Mesenchymal stem cell (in vitro differentiated cells and primary cell): ENCODE data around the gene COL4A5.

ENCODE experiments used
- DNase-seq: peaks from one replicate; pipeline ENCODE4 v3.0.0-alpha.2; 2013
- H2AFZ ChIP-seq: one replicate; pipeline ENCODE4 v1.6.1; 2013; ENCODE audit warnings: low read depth, mild to moderate bottlenecking, control low read depth, inconsistent platforms, low read length, moderate library complexity
- H2AK5ac ChIP-seq: 2 replicates; pipeline ENCODE4 v1.6.1; 2013; ENCODE audit warnings: low read length, moderate library complexity, mild to moderate bottlenecking, inconsistent platforms; ENCODE audit not compliant: severe bottlenecking
- H2BK120ac ChIP-seq: one replicate; pipeline ENCODE4 v1.6.1; 2013; ENCODE audit warnings: low read depth, mild to moderate bottlenecking, inconsistent platforms, low read length, moderate library complexity
- H2BK12ac ChIP-seq, 2 experiments: one replicate each; pipeline ENCODE4 v1.6.1; 2013; ENCODE audit warnings: inconsistent platforms in 2 of 2, low read length in 2 of 2, mild to moderate bottlenecking in 2 of 2, moderate library complexity in 2 of 2, control low read depth in 1 of 2
- H2BK15ac ChIP-seq: one replicate; pipeline ENCODE4 v1.6.1; 2013; ENCODE audit warnings: mild to moderate bottlenecking, low read depth, inconsistent platforms; ENCODE audit not compliant: poor library complexity, severe bottlenecking
- H2BK5ac ChIP-seq: 2 replicates; pipeline ENCODE4 v1.6.1; 2013; ENCODE audit warnings: low read depth, mild to moderate bottlenecking, low read length, control low read depth, inconsistent platforms; ENCODE audit not compliant: poor library complexity, severe bottlenecking
- H3K14ac ChIP-seq, 2 experiments: one replicate each; pipeline ENCODE4 v1.6.1; 2013; ENCODE audit warnings: inconsistent platforms in 2 of 2, low read length in 2 of 2, control low read depth in 1 of 2, mild to moderate bottlenecking in 1 of 2, moderate library complexity in 1 of 2
- H3K18ac ChIP-seq, 2 experiments: one replicate each; pipeline ENCODE4 v1.6.1; 2013; ENCODE audit warnings: inconsistent platforms in 2 of 2, low read length in 2 of 2, control low read depth in 1 of 2, low read depth in 1 of 2, mild to moderate bottlenecking in 1 of 2
- H3K23ac ChIP-seq, 2 experiments: one replicate each; pipeline ENCODE4 v1.6.1; 2013; ENCODE audit warnings: inconsistent platforms in 2 of 2, low read length in 2 of 2, mild to moderate bottlenecking in 2 of 2, moderate library complexity in 2 of 2, control low read depth in 1 of 2
- H3K27ac ChIP-seq: 2 replicates; pipeline ENCODE4 v1.5.1; 2013; ENCODE audit warnings: mild to moderate bottlenecking, moderate library complexity, low read length, control low read depth, inconsistent platforms; ENCODE audit not compliant: poor library complexity, severe bottlenecking
- H3K27me3 ChIP-seq, 2 experiments: 2 replicates each; pipeline versions ENCODE4 v1.6.1 to v1.7.0; 2013; ENCODE audit warnings: low read length in 2 of 2, mild to moderate bottlenecking in 2 of 2, moderate library complexity in 2 of 2, control low read depth in 1 of 2, inconsistent platforms in 1 of 2; ENCODE audit not compliant: control insufficient read depth in 1 of 2, insufficient read depth in 1 of 2
- H3K36me3 ChIP-seq, 2 experiments: 2 replicates each; pipeline versions ENCODE4 v1.6.1 to v1.7.0; 2013; ENCODE audit warnings: low read length in 2 of 2, control low read depth in 1 of 2, inconsistent platforms in 1 of 2, low read depth in 1 of 2, mild to moderate bottlenecking in 1 of 2; ENCODE audit not compliant: insufficient read depth in 2 of 2, control insufficient read depth in 1 of 2
- H3K4ac ChIP-seq, 2 experiments: one replicate each; pipeline ENCODE4 v1.6.1; 2013; ENCODE audit warnings: inconsistent platforms in 2 of 2, low read length in 2 of 2, mild to moderate bottlenecking in 2 of 2, moderate library complexity in 2 of 2, control low read depth in 1 of 2, low read depth in 1 of 2
- H3K4me1 ChIP-seq: 2 replicates; pipeline ENCODE4 v1.6.1; 2013; ENCODE audit warnings: low read depth, low read length, control low read depth; ENCODE audit not compliant: control insufficient read depth, insufficient read depth
- H3K4me2 ChIP-seq: 2 replicates; pipeline ENCODE4 v1.6.1; 2013; ENCODE audit warnings: low read length, mild to moderate bottlenecking, inconsistent platforms; ENCODE audit not compliant: poor library complexity, severe bottlenecking
- H3K4me3 ChIP-seq, 2 experiments: 2 replicates each; pipeline versions ENCODE4 v1.5.1 to v1.7.0; 2013; ENCODE audit warnings: low read length in 2 of 2, mild to moderate bottlenecking in 2 of 2, control low read depth in 1 of 2, low read depth in 1 of 2; ENCODE audit not compliant: insufficient read depth in 1 of 2
- H3K79me1 ChIP-seq: replicated peaks from 2 replicates; pipeline ENCODE4 v1.6.1; 2013; ENCODE audit warnings: mild to moderate bottlenecking, control low read depth, low read length, inconsistent platforms; ENCODE audit not compliant: poor library complexity, severe bottlenecking
- H3K9ac ChIP-seq: 2 replicates; pipeline ENCODE4 v1.7.0; 2013; ENCODE audit warnings: mild to moderate bottlenecking, low read length, moderate library complexity
- H3K9me3 ChIP-seq: 2 replicates; pipeline ENCODE4 v1.7.0; 2013; ENCODE audit warnings: mild to moderate bottlenecking, low read length; ENCODE audit not compliant: control insufficient read depth
- H4K8ac ChIP-seq: one replicate; pipeline ENCODE4 v1.6.1; 2013; ENCODE audit warnings: inconsistent platforms, mild to moderate bottlenecking, low read length, moderate library complexity
- H4K91ac ChIP-seq: one replicate; pipeline ENCODE4 v1.6.1; 2013; ENCODE audit warnings: mild to moderate bottlenecking, low read length, inconsistent platforms
- WGBS: methylation state at CpG from one replicate; pipeline ENCODE4 v1.1.7; 2013; ENCODE audit warnings: mixed read lengths; 5-methylcytosine and 5-hydroxymethylcytosine counted together

The COL4A5 gene

DNA sequence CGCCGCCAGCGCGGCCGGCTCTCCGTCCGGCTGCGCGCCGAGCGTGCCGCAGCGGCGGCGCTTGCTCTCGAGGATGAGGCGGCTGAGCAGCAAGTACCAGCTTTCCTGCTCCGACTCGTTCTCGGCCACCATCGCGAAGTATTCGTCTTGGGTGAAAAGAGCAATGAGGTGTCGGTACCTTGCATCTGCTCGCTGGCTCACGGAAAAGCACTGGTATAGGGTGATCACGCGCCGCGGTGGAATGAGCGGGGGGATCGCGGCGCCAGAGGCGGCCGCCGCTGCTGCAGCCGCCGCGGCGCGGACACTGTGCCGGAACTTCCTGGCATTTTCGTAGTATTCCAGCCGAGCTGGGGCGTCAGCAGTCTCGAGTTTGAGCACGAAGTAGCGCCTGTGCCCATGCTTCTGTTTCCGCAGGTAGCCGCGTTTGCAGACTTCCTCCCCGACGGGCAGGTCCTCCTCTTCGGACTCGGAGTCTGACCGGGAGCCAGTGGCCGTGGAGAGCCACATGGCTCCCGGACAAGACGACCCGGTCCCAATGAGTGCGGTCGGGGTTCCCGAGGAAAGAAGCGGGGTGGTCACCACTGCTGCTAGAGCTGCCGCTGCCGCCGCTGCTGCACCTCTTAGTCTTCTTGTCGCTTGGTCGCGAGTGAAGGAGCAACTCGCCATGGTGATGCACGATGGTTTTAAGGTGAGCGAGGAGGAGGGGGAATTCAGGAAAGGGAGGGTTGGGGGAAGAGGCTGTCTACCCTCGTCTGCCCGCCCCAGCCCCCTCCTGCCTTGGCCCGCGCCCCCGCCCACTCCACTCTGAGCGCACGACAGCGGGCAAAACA, 296.3 kb downstream of the COL4A5 start:
- no peak overlapping the region for H2BK5ac ChIP-seq
- H2BK120ac ChIP-seq: no peak overlapping the region
- no peak overlapping the region for H3K4ac ChIP-seq
- no peak overlapping the region for H3K27ac ChIP-seq
- no peak overlapping the region for H4K91ac ChIP-seq
- no peak overlapping the region for H2AK5ac ChIP-seq
- H3K4me2 ChIP-seq: peak overlapping the region; percentile 78
- no peak overlapping the region for H4K8ac ChIP-seq
- H3K23ac ChIP-seq: no peak overlapping the region
- peaks cover 63 to 75% of the 10 kb centered on the region in 2 experiments for H3K27me3 ChIP-seq
- H2AFZ ChIP-seq: peak overlapping the region; percentile 51
- peaks cover 2% of the 10 kb centered on the region for H3K9me3 ChIP-seq
- no peaks in the 10 kb centered on the region for H3K79me1 ChIP-seq
- no peaks in the 10 kb centered on the region for H3K36me3 ChIP-seq
- peaks cover 15% of the 10 kb centered on the region for H3K4me1 ChIP-seq
- WGBS: 3% methylated on average over 49 of the region's 82 CpGs
- no peak overlapping the region for H2BK12ac ChIP-seq
- H3K18ac ChIP-seq: no peak overlapping the region
- DNase-seq: peak; percentile 15
- H3K4me3 ChIP-seq: peak overlapping the region; percentile 44 to 53
- no peak overlapping the region for H2BK15ac ChIP-seq
- H3K14ac ChIP-seq: no peak overlapping the region
- no peak overlapping the region for H3K9ac ChIP-seq

DNA sequence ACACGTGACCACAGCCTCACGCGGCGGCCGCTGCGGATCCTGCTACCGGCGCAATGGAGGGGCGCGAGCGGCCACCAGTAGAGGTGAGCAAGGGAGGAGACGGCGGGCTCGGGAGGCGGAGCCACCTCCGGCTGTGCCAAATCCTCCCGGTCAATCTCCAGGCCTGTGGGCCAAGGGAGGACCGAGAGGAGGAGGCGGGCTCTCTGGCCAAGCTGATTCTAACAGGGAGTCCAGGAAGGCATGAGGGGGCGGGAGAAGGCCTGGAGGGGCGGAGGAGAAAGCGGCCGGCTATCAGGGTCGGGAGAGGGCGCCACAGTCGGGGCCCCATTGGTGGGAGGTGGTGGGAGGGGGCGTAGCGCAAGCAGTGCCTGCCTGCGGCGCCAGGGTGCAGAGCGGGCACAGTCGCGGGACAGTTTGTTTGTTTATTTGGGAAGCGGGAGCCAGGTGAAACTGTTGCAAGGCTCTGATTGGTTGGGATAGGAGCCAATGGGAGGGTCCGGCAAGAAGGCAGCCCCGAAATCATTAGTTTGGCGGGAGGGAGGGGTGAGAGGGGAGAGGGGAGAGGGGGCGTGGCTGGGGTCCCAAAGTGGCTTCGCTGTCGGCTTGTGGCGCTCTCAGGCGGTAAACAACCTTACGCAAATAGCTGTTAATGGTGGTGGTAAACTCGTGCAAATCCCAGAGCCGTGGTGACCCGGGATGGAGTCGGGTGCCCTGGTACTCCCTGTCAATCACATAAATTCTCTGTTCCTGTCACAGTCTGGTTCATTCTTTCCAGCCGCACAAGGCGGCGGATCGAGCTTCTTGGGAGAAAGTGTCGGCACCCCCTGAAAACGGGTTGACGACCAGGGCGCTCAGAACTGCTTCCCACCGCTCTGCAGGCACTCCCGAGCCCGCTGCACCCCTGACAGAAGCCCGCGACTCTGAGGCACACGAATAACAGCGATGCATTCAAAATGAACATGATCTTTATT, 297.2 kb downstream of the COL4A5 start, which contains the start of gene IRS4:
TSS of gene IRS4 (minus strand) at position 55 of the 971 bp plus-strand sequence.
- Histone ChIP-seq H3K36me3 (no peaks in the 10 kb centered on the region), H2AK5ac (no peak within 1 kb of the TSS), H4K8ac (no peak within 1 kb of the TSS), H3K9ac (no peak within 1 kb of the TSS), H3K27ac (no peak within 1 kb of the TSS), H3K4ac (no peak within 1 kb of the TSS), H3K14ac (no peak within 1 kb of the TSS), H2BK120ac (no peak within 1 kb of the TSS), H3K4me3 (peak within 1 kb of the TSS; percentile 44 to 53), H2BK15ac (no peak within 1 kb of the TSS), H3K4me1 (peaks cover 15% of the 10 kb centered on the region), H2BK5ac (no peak within 1 kb of the TSS), H3K27me3 (peaks cover 54 to 72% of the 10 kb centered on the region in 2 experiments), H2BK12ac (no peak within 1 kb of the TSS), H2AFZ (peak within 1 kb of the TSS; percentile 51), H3K18ac (no peak within 1 kb of the TSS), H4K91ac (no peak within 1 kb of the TSS), H3K4me2 (peak within 1 kb of the TSS; percentile 78), H3K79me1 (no peaks in the 10 kb centered on the region), H3K9me3 (peaks cover 2% of the 10 kb centered on the region), H3K23ac (no peak within 1 kb of the TSS)
- DNase-seq: peak; percentile 11
- 1% methylated on average over 44 of the region's 62 CpGs for WGBS

GRCh38 chrX:108737754-108738153, 298.1 kb downstream of the COL4A5 start:
- Histone ChIP-seq H2BK120ac (no peak overlapping the region), H3K9ac (no peak overlapping the region), H2AFZ (no peak overlapping the region), H3K79me1 (no peaks in the 10 kb centered on the region), H3K4me2 (no peak overlapping the region), H4K8ac (no peak overlapping the region), H3K4ac (no peak overlapping the region), H3K14ac (no peak overlapping the region), H2BK12ac (no peak overlapping the region), H3K4me1 (peaks cover 12% of the 10 kb centered on the region), H3K18ac (no peak overlapping the region), H3K23ac (no peak overlapping the region), H3K9me3 (peaks cover 2% of the 10 kb centered on the region), H2BK5ac (no peak overlapping the region), H3K36me3 (no peaks in the 10 kb centered on the region), H2BK15ac (no peak overlapping the region), H3K27ac (no peak overlapping the region), H3K4me3 (no peak overlapping the region), H3K27me3 (peaks cover 49 to 65% of the 10 kb centered on the region in 2 experiments), H4K91ac (no peak overlapping the region), H2AK5ac (no peak overlapping the region)
- 15% methylated on average over 4 of the region's 5 CpGs for WGBS
- no peak for DNase-seq

- no peak for DNase-seq
- Histone ChIP-seq H3K14ac (no peak overlapping the region), H4K91ac (no peak overlapping the region), H3K9me3 (peaks cover under 1% of the 10 kb centered on the region), H3K23ac (no peak overlapping the region), H3K4ac (no peak overlapping the region), H3K27me3 (peaks cover 23 to 53% of the 10 kb centered on the region in 2 experiments), H3K4me2 (no peak overlapping the region), H3K18ac (no peak overlapping the region), H3K27ac (no peak overlapping the region), H2BK120ac (no peak overlapping the region), H3K36me3 (no peaks in the 10 kb centered on the region), H3K4me3 (no peak overlapping the region), H3K9ac (no peak overlapping the region), H2AK5ac (no peak overlapping the region), H4K8ac (no peak overlapping the region), H2BK12ac (no peak overlapping the region), H2AFZ (no peak overlapping the region), H3K4me1 (peaks cover 11% of the 10 kb centered on the region), H2BK5ac (no peak overlapping the region), H2BK15ac (no peak overlapping the region), H3K79me1 (no peaks in the 10 kb centered on the region)
- WGBS: no CpG with 5 or more reads among the region's 1 CpG
These were observed 300.7 kb downstream of the COL4A5 start for GRCh38 chrX:108740299-108740774.
